ENCODE results near the gene TESK1.
A peak's percentile ranks its signal among the peaks of the same experiment; 100 is the strongest.

Gene TESK1, protein sequence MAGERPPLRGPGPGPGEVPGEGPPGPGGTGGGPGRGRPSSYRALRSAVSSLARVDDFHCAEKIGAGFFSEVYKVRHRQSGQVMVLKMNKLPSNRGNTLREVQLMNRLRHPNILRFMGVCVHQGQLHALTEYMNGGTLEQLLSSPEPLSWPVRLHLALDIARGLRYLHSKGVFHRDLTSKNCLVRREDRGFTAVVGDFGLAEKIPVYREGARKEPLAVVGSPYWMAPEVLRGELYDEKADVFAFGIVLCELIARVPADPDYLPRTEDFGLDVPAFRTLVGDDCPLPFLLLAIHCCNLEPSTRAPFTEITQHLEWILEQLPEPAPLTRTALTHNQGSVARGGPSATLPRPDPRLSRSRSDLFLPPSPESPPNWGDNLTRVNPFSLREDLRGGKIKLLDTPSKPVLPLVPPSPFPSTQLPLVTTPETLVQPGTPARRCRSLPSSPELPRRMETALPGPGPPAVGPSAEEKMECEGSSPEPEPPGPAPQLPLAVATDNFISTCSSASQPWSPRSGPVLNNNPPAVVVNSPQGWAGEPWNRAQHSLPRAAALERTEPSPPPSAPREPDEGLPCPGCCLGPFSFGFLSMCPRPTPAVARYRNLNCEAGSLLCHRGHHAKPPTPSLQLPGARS

DNA sequence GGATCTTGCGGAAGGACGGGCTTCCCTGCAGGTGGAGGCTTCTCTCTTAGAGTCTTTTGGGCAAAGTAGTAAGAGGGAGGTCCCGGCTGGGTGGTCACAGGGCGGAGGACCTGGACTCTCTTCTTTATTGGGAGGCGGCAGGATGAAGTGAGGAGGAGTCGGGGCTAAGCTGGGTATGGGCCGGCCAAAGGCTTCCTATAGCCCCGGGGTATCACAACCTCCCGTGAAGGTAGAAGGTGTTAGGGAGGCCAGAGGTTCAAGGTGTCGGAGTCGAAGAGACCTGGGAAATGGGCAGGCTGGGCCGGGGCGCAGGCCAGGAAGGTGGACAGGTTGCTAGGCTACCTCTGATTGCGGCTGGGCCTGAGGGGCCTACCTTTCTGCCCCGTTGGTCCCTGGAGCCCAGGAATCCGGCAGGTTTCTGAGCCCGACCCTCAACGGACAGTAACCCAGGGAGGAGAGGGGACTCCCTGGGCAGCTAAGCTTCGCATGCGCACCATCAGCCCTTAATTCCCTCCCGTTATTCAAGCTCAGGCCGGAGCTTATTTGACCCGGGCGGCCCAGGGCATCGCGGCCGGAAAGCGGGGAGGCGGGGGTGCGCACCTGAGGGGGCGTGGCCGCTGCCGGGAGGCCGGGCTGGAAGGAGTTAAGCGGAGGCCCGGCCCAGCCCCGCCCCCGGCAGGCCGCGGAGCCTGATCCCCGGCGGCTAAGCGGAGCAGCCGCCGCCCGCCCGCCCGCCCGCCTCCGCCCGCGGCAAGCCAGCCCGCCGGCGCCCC lies at the start of gene TESK1:
TESK1 (plus strand) TSS at position 685 of the 773 bp plus-strand sequence. CDS start 358 bp downstream, outside the sequence.
- H3K27ac ChIP-seq, result peak within 1 kb of the TSS; percentile 85 to 99
- DNase-seq (ENCODE audit: low spot score), result peak; percentile 86
- TF ChIP-seq, protein P1, sequence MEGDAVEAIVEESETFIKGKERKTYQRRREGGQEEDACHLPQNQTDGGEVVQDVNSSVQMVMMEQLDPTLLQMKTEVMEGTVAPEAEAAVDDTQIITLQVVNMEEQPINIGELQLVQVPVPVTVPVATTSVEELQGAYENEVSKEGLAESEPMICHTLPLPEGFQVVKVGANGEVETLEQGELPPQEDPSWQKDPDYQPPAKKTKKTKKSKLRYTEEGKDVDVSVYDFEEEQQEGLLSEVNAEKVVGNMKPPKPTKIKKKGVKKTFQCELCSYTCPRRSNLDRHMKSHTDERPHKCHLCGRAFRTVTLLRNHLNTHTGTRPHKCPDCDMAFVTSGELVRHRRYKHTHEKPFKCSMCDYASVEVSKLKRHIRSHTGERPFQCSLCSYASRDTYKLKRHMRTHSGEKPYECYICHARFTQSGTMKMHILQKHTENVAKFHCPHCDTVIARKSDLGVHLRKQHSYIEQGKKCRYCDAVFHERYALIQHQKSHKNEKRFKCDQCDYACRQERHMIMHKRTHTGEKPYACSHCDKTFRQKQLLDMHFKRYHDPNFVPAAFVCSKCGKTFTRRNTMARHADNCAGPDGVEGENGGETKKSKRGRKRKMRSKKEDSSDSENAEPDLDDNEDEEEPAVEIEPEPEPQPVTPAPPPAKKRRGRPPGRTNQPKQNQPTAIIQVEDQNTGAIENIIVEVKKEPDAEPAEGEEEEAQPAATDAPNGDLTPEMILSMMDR (IDR thresholded peaks at IDR 0.05), result no peak
- H3K4me3 ChIP-seq, result peak within 1 kb of the TSS; percentile 91

DNA sequence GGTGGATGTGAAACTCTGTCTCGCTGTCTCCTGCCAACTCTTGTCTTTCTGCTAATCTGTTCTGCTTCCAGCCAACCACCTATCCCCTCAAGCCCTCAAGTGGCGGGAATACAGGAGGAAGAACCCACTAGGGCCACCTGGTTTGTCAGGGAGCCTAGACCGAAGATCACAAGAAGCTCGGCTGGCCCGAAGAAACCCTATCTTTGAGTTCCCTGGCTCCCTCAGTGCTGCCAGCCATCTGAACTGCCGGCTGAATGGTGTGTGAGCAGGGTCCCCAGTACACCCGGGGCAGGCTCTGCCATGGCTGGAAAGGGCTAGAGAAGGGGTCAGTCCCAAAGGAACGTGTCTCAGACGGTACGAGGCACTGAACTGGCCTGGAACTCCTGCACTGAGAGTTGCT lies 49.2 kb upstream of the TESK1 start:
- TF ChIP-seq, protein P1 (IDR thresholded peaks at IDR 0.05), result no peak
- no peak for DNase-seq (ENCODE audit: low spot score)
- H3K4me3 ChIP-seq, result no peak overlapping the region
- H3K27ac ChIP-seq, result peak overlapping the region; percentile 84 to 85

DNA sequence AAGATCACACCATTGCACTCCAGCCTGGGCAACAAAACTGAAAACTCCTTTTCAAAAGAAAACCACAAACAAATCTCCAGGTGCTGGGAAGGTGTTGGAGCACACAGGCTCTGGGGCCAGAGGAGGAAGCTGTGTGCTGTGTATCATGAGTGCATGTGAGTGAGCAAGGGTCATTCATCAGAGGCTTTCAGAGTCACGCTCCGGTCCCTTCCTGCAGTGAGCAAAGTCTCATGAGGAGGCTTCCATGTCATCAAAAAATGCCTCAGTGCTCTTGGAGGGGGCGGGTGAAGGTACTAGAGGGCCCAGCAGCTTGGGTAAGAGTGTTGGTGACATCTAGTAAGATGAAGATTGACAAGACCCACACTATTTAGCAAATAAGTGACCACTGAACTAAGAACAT lies 48.3 kb upstream of the TESK1 start:
- Histone ChIP-seq H3K27ac (peak overlapping the region in 1 of 2 donors; percentile 85), H3K4me3 (no peak overlapping the region)
- TF ChIP-seq, protein P1 (IDR thresholded peaks at IDR 0.05), result no peak
- no peak for DNase-seq (ENCODE audit: low spot score)

DNA sequence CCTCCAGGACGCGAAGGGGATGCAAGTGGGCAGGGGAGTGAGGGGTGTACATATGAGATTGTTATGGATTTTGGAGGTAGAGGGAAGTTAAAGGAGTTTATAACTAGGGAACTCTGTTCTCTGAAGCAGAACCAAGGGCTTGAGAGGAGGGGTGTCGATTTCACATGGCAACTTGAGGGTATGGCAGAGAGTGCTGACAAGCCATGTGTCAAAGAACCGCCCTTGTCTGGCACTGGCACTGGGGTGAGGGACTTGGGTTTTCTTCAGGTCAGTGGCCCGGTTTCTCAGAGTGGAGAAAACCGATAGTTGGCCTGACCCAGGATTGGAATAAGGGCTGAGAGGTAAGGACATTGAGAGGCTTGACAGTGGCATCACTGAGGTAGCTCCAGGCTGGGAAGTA lies 47.7 kb upstream of the TESK1 start:
- DNase-seq (ENCODE audit: low spot score), result no peak
- Histone ChIP-seq H3K4me3 (no peak overlapping the region), H3K27ac (peak overlapping the region in 1 of 2 donors; percentile 85)
- TF ChIP-seq, protein P1 (IDR thresholded peaks at IDR 0.05), result no peak

DNA sequence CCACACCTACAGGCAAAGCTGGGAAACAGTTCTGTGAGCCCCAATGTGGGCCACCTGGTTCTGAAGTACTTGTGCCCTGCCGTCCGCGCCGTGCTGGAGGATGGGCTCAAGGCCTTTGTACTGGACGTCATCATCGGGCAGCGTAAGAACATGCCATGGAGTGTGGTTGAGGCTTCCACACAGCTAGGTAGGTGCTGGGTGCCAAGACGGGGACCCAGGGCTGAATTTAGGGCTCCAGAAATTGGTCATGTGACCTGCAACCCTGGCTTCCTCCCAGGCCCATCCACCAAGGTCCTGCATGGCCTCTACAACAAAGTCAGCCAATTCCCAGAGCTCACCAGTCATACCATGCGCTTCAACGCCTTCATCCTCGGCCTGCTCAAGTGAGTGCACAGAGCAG lies 46.9 kb upstream of the TESK1 start:
- DNase-seq (ENCODE audit: low spot score), result no peak
- Histone ChIP-seq H3K4me3 (no peak overlapping the region), H3K27ac (peak overlapping the region in 1 of 2 donors; percentile 85)
- TF ChIP-seq, protein P1 (IDR thresholded peaks at IDR 0.05), result no peak

DNA sequence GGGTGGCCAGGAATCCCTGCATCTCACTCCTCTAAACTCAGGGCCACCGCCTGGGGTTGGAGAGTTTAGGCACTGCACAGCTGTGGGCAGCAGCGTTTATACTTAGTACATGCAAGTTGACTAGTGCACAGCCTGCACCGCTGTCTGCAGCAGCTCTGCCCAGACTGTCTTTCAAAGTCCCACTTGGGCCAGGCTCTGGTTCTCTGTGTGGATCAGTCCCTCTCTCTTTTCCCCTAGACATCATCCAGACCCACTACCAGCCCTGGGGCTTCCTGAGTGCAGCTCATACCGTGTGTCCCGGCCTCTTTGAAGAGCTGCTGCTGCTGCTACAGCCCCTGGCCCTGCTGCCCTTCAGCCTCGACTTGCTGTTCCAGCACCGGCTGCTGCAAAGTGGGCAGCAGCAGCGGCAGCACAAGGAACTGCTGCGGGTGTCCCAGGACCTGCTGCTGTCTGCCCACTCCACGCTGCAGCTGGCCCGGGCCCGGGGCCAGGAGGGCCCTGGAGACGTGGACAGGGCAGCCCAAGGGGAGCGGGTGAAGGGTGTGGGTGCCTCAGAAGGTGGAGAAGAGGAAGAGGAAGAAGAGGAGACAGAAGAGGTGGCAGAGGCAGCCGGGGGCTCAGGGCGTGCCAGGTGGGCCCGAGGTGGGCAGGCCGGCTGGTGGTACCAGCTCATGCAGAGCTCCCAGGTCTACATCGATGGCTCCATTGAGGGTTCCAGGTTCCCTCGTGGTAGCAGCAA lies 45.1 kb upstream of the TESK1 start:
- Histone ChIP-seq H3K27ac (peak overlapping the region; percentile 93 to 95), H3K4me3 (no peak overlapping the region)
- TF ChIP-seq, protein P1 (IDR thresholded peaks at IDR 0.05), result no peak
- DNase-seq (ENCODE audit: low spot score), result no peak
